ENCODE measurements around the gene KIF17.
A peak's percentile ranks its signal among the peaks of the same experiment; 100 is the strongest.

Gene KIF17

DNA sequence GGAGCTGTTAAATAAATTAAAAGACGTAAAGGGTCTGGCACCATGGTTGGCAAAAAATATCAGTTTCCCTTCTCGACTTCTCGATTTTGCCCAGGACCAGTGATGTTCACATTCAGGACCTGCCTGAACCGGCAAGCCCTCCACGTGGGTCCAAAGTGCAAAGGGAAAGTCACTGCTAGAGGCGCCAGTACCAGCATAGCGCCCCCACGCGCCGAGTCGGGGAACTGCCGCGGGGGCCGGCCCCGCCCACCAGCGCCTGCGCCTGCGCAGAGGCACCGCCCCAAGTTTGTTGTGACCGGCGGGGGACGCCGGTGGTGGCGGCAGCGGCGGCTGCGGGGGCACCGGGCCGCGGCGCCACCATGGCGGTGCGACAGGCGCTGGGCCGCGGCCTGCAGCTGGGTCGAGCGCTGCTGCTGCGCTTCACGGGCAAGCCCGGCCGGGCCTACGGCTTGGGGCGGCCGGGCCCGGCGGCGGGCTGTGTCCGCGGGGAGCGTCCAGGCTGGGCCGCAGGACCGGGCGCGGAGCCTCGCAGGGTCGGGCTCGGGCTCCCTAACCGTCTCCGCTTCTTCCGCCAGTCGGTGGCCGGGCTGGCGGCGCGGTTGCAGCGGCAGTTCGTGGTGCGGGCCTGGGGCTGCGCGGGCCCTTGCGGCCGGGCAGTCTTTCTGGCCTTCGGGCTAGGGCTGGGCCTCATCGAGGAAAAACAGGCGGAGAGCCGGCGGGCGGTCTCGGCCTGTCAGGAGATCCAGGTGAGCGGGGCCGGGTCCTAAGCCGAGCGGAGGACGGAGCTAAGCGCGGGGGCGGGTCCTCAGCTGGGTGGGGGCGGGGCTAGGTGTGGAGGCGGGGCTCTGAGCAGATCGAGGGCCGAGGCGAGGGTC, 84.4 kb downstream of the KIF17 start, which contains the start of gene PINK1:
Gene PINK1 (plus strand): TSS at position 269 of the 875 bp plus-strand sequence. CDS start 91 bp downstream, at position 360.
- peak in 55 of 58 donors; percentile 21 to 81 (median 65) for DNase-seq

DNA sequence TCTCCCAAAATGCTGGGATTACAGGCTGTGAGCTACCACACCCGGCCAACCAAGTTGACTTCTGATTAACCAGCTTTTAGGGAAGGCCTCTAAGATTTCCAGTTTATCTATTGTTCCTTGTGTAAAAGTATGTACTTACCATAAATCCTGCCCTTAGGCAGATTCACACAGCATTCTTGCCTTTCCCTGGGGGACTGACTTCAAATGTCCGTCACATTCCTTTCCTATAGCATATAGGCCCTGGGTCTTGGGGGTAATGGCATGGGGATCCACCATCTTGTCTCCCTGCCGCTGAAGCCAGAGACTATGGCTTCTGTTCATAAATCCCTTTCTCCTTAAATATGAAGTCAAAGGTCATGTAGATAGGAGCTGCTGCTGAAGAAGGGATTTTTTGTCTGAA, 85.4 kb downstream of the KIF17 start:
- DNase-seq: no peak

DNA sequence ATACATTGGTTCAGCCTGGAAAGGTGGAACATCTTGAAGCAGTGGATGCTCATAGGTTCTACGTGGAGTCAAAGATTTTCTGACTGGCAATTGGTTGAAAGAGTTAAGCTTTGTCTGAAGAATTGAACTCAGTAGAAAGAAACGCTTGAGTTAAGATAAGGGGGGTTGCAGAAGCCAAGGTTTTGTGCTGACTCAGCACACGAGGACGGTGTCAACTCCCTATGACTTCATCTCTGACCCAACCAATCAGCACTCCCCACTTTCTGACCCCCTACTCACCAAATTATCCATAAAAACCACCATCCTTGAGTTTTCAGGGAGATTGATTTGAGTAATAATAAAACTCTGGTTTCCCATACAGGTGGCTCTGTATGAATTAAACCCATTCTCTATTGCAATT, 87.1 kb downstream of the KIF17 start:
- DNase-seq: no peak

DNA sequence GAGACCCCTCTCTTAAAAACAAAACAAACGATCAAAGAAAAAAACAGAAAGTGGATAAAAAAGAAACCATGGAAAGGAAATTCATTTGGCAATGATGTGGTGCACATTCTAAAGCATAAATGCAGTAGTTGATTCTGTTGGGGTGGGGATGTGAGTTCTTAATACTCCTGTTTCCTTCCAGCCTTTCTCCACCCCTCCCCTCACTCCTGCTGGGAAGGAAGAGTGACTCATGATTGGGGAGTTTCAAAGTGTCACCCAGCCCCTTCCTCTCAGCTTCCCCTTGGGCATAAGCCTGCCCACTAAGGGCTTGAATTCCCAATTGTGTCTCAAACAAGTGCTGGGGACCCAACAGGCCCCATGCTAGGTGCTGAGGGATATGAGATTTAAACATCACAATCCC, 91.3 kb downstream of the KIF17 start:
- DNase-seq: no peak

DNA sequence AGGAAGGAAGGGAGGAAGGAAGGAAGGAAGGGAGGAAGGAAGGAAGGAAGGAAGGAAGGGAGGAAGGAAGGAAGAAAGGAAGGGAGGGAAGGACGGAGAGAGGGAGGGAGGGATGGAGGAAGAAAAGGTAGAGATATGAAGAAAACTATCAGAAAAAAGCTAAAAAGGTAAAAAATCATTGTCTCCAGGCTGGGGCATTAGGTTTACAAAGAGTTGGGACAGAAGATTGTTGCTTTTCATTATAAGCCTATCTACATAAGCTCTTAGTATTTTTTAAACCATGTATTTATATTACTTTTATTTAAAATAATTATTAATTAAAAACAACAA, 91.7 kb downstream of the KIF17 start:
- DNase-seq: no peak

DNA sequence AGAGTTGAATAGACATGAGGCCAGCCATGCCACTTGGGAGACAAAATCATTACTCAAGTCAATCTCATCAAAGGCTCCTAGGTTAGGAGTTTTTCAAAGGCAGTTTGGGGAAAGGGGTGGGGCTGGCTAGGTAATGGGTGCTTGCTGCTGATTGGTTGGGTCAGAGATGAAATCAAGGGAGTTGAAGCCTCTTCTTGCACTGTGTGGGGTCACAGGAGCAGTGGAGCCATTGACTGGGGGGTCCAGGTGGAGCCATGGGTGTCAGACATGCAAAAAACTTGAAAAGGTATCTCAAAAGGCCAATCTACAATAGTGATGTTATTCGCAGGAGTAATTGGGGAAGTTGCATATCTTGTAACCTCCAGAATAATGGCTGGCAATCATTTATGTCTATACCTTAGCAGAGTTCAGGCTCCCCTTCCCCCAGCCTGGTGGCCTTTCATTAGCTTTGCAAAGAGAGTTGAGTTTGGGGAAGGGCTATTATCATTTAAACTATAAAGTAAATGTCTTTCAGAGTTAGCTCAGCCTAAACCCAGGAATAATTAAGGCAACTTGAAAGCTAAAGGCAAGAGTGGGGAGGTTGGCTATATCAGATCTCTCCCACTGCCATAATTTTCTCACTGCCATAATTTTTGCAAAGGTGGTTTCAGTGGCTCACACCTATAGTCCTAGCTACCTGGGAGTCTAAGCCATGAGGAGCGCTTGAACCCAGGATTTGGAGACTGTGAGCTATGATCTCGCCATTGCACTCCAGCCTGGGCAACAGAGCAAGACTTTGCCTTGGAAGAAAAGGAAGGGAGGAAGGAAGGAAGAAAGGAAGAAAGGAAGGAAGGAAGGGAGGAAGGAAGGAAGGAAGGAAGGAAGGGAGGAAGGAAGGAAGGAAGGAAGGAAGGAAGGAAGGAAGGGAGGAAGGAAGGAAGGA, 92.4 kb downstream of the KIF17 start:
- no peak for DNase-seq

DNA sequence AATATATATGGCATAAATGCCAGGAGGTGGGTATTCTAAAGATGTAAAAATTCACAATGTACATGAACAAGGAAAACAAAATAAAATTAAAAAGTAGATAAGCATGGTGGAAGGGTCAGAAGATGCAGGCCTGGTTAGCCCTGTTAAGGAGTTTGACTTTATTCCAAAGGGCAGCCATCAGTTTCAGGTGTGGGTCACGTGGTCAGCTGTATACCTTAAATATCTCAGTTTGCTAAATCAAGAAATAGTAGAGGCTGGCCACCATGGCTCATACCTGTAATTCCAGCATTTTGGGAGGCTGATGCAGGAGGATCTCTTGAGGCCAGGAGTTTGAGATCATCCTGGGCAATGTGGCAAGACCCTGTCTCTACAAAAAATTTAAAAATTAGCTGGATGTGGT, 93.1 kb downstream of the KIF17 start:
- no peak for DNase-seq

DNA sequence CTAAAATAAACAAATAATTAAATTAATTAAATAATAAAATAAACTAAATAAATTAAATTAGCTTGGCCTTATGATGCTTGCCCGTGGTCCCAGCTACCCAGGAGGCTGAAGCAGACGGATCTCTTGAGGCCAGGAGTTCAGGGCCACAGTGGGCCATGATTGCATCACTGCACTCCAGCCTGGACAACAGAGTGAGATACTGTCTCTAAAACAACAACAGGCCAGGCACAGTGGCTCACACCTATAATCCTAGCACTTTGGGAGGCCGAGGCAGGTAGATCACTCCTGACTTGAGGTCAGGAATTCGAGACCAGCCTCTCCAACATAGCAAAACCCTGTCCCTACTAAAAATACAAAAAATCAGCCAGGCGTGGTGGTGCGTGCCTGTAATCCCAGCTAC, 96.8 kb downstream of the KIF17 start:
- DNase-seq: no peak

DNA sequence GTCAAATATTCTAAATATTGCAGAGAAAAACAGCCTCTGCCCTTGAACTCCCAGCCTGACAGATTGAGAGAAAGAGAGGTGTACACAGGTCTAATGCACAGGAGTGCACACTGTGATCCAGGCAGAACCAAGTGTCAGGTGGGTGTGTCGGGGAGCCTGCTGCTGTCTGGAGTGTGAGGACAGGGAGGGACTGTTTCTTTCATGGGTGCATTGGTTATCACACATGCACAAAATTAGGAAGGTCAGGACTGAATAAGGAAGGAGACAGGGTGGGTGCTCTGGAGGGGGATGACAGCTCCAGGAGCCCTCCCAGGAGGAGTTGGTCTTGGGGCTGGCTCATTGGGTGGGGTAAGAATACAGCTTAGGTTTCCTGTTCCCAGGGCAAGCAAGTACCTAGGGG, 97.8 kb downstream of the KIF17 start:
- DNase-seq: no peak

DNA sequence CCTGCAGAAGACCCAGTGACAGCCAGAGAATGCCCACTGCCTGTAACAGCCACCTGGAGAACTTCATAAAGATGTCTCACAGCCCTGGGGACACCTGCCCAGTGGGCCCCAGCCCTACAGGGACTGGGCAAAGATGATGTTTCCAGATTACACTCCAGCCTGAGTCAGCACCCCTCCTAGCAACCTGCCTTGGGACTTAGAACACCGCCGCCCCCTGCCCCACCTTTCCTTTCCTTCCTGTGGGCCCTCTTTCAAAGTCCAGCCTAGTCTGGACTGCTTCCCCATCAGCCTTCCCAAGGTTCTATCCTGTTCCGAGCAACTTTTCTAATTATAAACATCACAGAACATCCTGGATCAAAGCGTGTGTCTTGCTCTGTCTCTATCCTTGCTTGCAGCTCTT, 99.3 kb downstream of the KIF17 start:
- no peak for DNase-seq

DNA sequence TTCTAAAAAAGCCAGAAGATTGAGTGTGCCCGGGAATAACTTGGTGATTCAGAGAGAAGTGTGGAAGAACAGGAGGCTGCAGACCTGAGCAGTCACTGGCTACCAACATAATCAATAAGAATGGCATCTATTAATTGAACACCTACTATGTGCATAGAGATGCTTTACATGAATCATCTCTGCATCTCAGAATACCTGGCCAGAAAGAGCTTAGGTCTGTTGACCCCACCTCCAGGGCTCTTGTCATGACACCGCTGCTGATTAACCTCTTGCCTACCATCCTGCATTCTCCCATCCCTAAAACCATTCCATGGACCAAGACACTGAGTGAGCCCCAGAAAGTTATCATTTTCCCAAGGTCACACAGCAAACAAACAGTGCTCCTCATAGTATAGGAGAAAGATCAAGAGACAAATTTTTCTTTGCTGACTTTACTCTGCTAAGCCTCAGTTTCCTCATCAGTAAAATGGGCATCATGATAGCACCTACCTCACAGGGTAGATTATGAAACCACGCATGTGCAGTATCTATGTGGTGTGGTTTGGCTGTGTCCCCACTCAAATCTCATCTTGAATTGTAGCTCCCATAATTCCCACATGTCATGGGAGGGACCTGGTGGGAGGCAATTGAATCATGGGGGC, 100.8 kb downstream of the KIF17 start:
- DNase-seq: no peak

DNA sequence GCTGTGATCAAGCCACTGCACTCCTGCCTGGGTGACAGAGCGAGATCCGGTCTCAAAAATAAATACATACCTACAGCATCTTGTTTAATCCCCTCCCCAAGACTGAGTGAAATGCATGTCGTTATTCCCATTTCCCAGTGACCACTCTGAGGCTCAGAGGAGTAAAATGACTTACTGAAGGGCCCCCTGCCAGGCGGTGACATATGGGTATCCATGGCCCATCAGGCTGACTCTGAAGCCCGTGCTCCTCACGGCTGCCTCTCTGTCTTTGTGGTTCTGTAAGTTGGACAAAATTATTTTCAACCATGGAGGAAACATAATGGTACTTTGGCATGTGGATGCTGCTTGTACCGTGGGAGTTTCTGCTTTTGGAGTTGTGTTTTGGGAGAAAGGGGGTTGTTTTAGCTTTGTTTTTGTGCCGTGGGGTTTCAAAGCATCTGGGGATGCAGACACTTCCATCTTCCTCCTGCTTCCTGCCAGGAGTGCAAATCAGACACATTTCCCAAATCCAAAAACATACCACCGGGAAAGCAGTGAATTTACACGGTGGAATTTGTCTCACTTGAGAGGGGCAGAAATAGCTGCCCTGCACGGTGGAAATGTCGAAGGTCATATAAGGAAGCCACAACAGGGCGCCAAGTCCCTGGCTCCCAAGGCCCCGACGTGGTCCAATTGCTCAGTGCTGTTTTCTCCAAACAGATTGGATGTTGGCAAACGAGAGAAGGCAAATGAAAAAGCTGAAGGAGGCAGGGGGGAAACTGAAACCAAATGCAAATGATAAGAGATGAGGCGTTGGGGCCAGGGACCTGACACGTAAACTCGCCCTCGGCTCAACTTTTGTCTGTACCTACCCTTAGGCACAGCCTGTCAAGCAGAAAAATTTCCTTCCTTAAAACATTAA, 101.6 kb downstream of the KIF17 start:
- peak in 2 of 58 donors; percentile 16 to 19 for DNase-seq

DNA sequence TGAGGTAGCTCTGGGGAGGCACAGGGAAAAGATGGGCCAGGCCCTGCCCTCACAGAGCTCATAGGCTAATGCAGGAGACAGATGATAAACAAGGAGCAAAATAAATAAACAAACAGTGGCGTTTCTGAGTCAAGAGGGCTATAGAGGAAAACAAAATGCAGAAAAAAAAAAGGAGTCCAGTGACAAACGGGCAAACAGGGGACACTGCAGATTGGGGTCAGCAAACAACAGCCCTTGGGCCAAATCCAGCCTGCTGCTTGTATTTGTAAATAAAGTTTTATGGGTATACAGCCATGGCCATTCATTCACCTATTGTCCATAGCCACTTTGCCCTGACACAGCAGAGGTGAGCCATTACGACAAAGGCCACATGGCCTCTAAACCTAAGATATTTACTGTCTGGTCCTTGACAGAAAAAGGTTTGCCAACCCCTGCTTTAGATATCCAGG, 103.7 kb downstream of the KIF17 start:
- no peak for DNase-seq
